Natural killer cell treated with Interleukin-12 subunit alpha and Interleukin-12 subunit beta and Interleukin-15 and Interleukin-18, amount 100 ng/mL, for 72 hours (primary cell): Measurements from ENCODE around the gene FOXR1. TPM values are rescaled to one million over a fixed set of nuclear protein-coding genes. Genes with fewer than 3 reads are reported as not detected.
"Not testable (repeated sequence)": the region's sequence is repeated elsewhere in the genome, so short reads cannot be mapped to it uniquely, and the experiment has no call there.

Experiments used
- ATAC-seq, 2 donors: fragments of 150-1000 bp; cut with Tn5 transposase in 1 of 2; sonication (Bioruptor Pico), chemical (Tn5 transposase) in 1 of 2; 2 replicates each; pipeline ENCODE4 v1.10.0; 2021
- DNase-seq: peaks from one replicate; pipeline ENCODE4 v3.0.0; 2022; ENCODE audit warnings: low spot score
- H3K27ac Mint-ChIP-seq, 2 donors: 1 replicate in 1 of 2; 2 replicates in 1 of 2; pipeline ENCODE4 v1.8.0; 2022; ENCODE audit warnings: mixed read lengths in 2 of 2, mild to moderate bottlenecking in 1 of 2, moderate library complexity in 1 of 2
- H3K27me3 Mint-ChIP-seq, 2 donors: 1 replicate in 1 of 2; 2 replicates in 1 of 2; pipeline ENCODE4 v1.8.0; 2022; ENCODE audit warnings: mixed read lengths in 2 of 2
- H3K36me3 Mint-ChIP-seq: one replicate; pipeline ENCODE4 v1.8.0; 2022; ENCODE audit warnings: mixed read lengths
- H3K4me1 Mint-ChIP-seq, 2 donors: 1 replicate in 1 of 2; 2 replicates in 1 of 2; pipeline ENCODE4 v1.8.0; 2022; ENCODE audit warnings: low read depth in 2 of 2, mixed read lengths in 2 of 2, mild to moderate bottlenecking in 1 of 2
- H3K4me3 Mint-ChIP-seq: one replicate; pipeline ENCODE4 v1.8.0; 2022; ENCODE audit warnings: mixed read lengths
- H3K9me3 Mint-ChIP-seq: 2 replicates; pipeline ENCODE4 v1.8.0; 2022; ENCODE audit warnings: mixed read lengths
- total RNA-seq, 2 donors: library from RNA; stranded (reverse); gene quantifications; one replicate each; pipeline ENCODE4 v1.2.3, GENCODE V29; 2022

Gene FOXR1
- total RNA-seq, 2 donors from 2014 or later, result not detected

GRCh38 chr11:118957968-118958367, 13.6 kb upstream of the FOXR1 start:
- no peaks in the 10 kb centered on the region for H3K9me3 Mint-ChIP-seq
- H3K4me1 Mint-ChIP-seq, result no peaks in the 10 kb centered on the region
- ATAC-seq (no peak), DNase-seq (no peak)
- H3K36me3 Mint-ChIP-seq, result no peaks in the 10 kb centered on the region
- H3K4me3 Mint-ChIP-seq, result no peak overlapping the region
- peaks cover 0 to 14% of the 10 kb centered on the region in 2 donors for H3K27me3 Mint-ChIP-seq
- H3K27ac Mint-ChIP-seq, result no peak overlapping the region

DNA sequence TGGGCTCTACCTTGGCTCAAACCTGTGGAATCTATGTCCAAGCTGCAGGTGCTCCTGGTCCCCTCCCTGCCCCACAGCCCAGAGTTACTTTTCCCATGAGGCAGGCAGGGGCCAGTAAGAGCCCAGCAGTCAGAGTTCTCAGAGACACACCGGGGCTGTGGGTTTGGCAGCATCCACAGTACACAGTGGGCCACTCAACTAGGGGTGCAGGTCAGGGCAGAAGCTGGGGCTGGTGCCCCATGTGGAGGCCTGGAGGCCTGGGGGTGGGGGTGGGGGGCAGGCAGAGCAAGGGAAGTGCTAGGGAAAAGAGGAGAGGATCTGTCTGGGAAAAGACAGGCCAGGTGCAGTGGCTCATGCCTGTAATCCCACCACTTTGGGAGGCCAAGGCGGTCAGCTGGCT, 13.0 kb upstream of the FOXR1 start:
- H3K36me3 Mint-ChIP-seq, result no peaks in the 10 kb centered on the region
- no peaks in the 10 kb centered on the region for H3K4me1 Mint-ChIP-seq
- DNase-seq, result no peak
- no peaks in the 10 kb centered on the region for H3K9me3 Mint-ChIP-seq
- H3K27me3 Mint-ChIP-seq, result peaks cover 0 to 14% of the 10 kb centered on the region in 2 donors
- no peak for ATAC-seq
- no peak overlapping the region for H3K4me3 Mint-ChIP-seq
- no peak overlapping the region for H3K27ac Mint-ChIP-seq

DNA sequence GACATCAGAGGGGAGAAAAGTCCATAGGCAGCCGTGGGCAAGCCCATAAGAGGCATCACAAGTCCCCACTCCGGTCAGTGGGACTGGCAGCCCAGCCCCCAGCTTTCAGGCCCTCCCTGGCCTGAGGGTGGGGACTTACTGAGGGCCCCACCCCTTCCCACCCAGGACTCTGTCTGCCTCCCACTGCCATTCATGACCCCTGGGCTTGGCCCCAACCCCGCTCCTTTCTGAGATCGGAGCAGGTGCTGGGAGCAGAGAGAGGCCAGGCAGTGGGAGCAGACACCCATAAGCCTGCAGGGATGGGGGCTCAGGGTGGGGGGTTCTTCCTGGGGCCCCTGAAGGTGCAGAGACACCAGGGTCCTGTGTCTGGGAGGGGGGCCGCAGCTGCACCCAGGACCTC, 10.4 kb upstream of the FOXR1 start:
- ATAC-seq (no peak), DNase-seq (no peak)
- no peak overlapping the region for H3K27ac Mint-ChIP-seq
- no peak overlapping the region for H3K4me3 Mint-ChIP-seq
- no peaks in the 10 kb centered on the region for H3K4me1 Mint-ChIP-seq
- H3K9me3 Mint-ChIP-seq, result no peaks in the 10 kb centered on the region
- no peaks in the 10 kb centered on the region for H3K36me3 Mint-ChIP-seq
- H3K27me3 Mint-ChIP-seq, result peaks cover 0 to 8% of the 10 kb centered on the region in 2 donors

- DNase-seq (no peak), ATAC-seq (no peak)
- Mint-ChIP-seq H3K9me3 (no peaks in the 10 kb centered on the region), H3K27me3 (peaks cover 0 to 5% of the 10 kb centered on the region in 2 donors), H3K27ac (no peak overlapping the region), H3K4me3 (no peak overlapping the region), H3K4me1 (no peaks in the 10 kb centered on the region), H3K36me3 (no peaks in the 10 kb centered on the region)
Measured at GRCh38 chr11:118961591-118961990, 10.0 kb upstream of the FOXR1 start.

DNA sequence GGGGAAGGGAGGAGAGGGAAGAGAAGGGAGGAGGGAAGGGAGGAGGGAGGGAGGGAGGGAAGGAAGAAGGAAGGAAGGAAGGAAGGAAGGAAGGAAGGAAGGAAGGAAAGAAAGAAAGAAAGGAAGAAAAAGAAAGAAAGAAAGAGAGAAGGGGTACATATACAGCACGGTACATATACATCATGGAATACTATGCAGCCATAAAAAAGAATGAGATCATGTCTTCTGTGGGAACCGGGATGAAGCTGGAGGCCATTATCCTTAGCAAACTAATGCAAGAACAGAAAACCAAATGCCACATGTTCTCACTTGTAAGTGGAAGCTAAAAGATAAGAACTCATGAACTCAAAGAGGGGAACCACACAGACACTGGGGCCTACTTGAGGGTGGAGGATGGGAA, 2.1 kb upstream of the FOXR1 start:
- not testable (repeated sequence) for ATAC-seq, H3K9me3 Mint-ChIP-seq, H3K4me1 Mint-ChIP-seq, DNase-seq, H3K4me3 Mint-ChIP-seq, H3K27me3 Mint-ChIP-seq, H3K27ac Mint-ChIP-seq, H3K36me3 Mint-ChIP-seq

- Mint-ChIP-seq H3K4me3 (no peak overlapping the region), H3K27me3 (peaks cover 15 to 16% of the 10 kb centered on the region in 2 donors), H3K36me3 (no peaks in the 10 kb centered on the region), H3K27ac (no peak overlapping the region), H3K9me3 (no peaks in the 10 kb centered on the region), H3K4me1 (peaks cover 5 to 6% of the 10 kb centered on the region in 2 donors)
- ATAC-seq, result no peak
- DNase-seq, result no peak
Measured at GRCh38 chr11:118973985-118974384, 2.4 kb downstream of the FOXR1 start.

- no peak overlapping the region for H3K27ac Mint-ChIP-seq
- peaks cover 5 to 6% of the 10 kb centered on the region in 2 donors for H3K4me1 Mint-ChIP-seq
- H3K4me3 Mint-ChIP-seq, result no peak overlapping the region
Measured at GRCh38 chr11:118975771-118976709, 4.5 kb downstream of the FOXR1 start.

GRCh38 chr11:118979434-118979833, 7.9 kb downstream of the FOXR1 start:
- no peak for ATAC-seq
- Mint-ChIP-seq H3K4me3 (no peak overlapping the region), H3K27me3 (peaks cover 8% of the 10 kb centered on the region in 2 donors), H3K36me3 (no peaks in the 10 kb centered on the region), H3K27ac (no peak overlapping the region), H3K4me1 (peaks cover 5 to 6% of the 10 kb centered on the region in 2 donors), H3K9me3 (no peaks in the 10 kb centered on the region)
- DNase-seq, result no peak

More at GRCh38 chr11:118975771-118976709, 4.5 kb downstream of the FOXR1 start:
- Mint-ChIP-seq H3K27me3 (peaks cover 13 to 16% of the 10 kb centered on the region in 2 donors), H3K36me3 (no peaks in the 10 kb centered on the region), H3K9me3 (no peaks in the 10 kb centered on the region)
- ATAC-seq (no peak), DNase-seq (no peak)

DNA sequence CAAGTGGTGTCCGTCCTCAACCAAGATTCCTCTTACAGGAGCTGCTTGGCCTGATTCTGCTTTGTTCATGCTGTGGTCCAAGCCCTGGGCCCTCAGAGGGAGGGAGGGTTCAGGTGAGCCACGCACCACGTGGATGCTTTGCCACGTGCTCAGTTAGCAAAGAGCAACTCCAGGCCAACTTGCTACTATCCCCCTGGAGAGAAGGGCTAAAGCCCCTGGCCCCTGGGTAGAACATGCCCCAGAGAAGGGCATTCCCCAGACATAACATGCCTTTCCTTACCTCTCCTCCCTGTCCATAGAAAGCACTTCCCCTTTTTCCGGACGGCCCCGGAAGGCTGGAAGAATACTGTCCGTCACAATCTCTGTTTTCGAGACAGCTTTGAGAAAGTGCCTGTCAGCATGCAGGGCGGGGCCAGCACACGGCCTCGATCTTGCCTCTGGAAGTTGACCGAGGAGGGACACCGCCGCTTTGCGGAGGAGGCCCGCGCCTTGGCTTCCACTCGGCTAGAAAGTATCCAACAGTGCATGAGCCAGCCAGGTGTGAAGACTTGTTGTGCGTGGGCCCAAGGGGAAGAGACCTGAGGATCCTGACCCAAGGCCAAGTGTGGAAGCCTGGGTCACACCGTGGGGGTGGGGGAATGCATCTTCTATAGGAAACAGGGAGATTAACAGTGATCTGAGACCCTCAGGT, 8.8 kb downstream of the FOXR1 start:
- no peak overlapping the region for H3K27ac Mint-ChIP-seq
- H3K36me3 Mint-ChIP-seq, result no peaks in the 10 kb centered on the region
- H3K9me3 Mint-ChIP-seq, result no peaks in the 10 kb centered on the region
- ATAC-seq, result no peak
- DNase-seq, result no peak
- no peak overlapping the region for H3K4me3 Mint-ChIP-seq
- peaks cover 0 to 3% of the 10 kb centered on the region in 2 donors for H3K27me3 Mint-ChIP-seq
- no peaks in the 10 kb centered on the region for H3K4me1 Mint-ChIP-seq

DNA sequence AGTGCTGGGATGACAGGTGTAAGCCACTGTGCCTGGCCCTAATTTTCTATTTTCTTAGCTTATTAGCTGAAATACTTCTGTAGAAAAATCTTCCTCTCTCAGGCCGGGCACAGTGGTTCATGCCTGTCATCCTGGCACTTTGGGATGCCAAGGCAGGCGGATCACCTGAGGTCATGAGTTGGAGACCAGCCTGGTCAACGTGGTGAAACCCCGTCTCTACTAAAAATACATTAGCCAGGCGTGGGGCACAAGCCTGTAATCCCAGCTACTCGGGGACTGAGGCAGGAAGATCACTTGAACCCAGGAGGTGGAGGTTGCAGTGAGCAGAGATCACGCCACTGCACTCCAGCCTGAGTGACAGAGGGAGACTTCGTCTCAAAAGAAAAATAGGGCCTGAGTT, 12.8 kb downstream of the FOXR1 start:
- not testable (repeated sequence) for H3K9me3 Mint-ChIP-seq, H3K27me3 Mint-ChIP-seq, ATAC-seq, H3K27ac Mint-ChIP-seq, DNase-seq, H3K4me1 Mint-ChIP-seq, H3K4me3 Mint-ChIP-seq, H3K36me3 Mint-ChIP-seq

DNA sequence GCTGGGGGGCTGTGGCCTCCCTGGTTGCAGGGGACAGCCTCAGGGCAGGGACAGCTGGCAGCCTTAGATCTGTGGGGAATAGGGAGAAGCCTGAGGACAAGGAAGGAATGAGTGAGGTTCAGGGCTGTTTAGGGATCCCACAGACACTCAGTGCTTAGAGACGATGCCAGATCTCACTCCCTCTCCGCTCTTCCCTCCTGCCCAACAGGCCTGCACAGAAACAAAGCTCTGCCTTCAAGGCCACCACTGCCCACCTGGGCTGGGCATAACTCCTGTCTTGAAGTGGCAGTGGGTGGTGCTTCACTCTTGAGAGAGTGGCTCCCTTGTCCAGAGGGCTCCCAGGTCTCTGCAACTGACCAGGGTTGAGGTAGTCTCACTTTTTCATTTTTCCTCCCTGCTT, 13.3 kb downstream of the FOXR1 start:
- peaks cover 0 to 4% of the 10 kb centered on the region in 2 donors for H3K27me3 Mint-ChIP-seq
- DNase-seq (no peak), ATAC-seq (no peak)
- no peak overlapping the region for H3K27ac Mint-ChIP-seq
- H3K36me3 Mint-ChIP-seq, result no peaks in the 10 kb centered on the region
- H3K4me1 Mint-ChIP-seq, result no peaks in the 10 kb centered on the region
- H3K4me3 Mint-ChIP-seq, result no peak overlapping the region
- H3K9me3 Mint-ChIP-seq, result no peaks in the 10 kb centered on the region

DNA sequence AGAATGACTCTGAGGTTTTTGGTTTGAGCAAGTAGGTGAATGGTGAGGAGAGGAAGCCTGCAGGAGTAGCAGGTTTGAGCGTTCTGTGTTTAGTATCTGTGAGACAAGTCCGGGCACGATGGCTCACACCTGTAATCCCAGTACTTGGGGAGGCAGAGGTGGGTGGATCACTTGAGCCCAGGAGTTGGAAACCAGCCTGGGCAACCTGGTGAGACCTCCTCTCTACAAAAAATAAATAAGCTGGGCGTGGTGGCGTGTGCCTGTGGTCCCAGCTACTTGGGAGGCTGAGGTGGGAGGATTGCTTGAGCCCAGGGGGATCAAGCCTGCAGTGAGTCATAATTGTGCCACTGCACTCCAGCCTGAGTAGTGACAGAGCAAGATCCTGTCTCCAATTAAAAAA, 16.7 kb downstream of the FOXR1 start:
- Mint-ChIP-seq H3K4me1 (no peaks in the 10 kb centered on the region), H3K36me3 (no peaks in the 10 kb centered on the region), H3K4me3 (no peak overlapping the region), H3K27me3 (peaks cover 0 to 4% of the 10 kb centered on the region in 2 donors), H3K9me3 (no peaks in the 10 kb centered on the region), H3K27ac (peak overlapping the region in 1 of 2 donors; percentile 84)
- no peak for DNase-seq
- no peak for ATAC-seq

DNA sequence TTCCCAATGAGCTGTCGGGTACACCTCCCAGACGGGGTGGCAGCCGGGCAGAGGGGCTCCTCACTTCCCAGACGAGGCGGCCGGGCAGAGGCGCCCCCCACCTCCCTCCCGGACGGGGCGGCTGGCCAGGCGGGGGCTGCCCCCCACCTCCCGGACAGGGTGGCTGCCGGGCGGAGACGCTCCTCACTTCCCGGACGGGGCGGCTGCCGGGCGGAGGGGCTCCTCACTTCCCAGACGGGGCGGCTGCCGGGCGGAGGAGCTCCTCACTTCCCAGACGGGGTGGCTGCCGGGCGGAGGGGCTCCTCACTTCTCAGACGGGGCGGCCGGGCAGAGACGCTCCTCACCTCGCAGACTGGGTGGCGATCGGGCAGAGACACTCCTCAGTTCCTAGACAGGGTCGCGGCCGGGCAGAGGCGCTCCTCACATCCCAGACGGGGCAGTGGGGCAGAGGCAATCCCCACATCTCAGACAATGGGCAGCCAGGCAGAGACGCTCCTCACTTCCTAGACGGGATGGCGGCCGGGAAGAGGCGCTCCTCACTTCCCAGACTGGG, 20.0 kb downstream of the FOXR1 start:
- not testable (repeated sequence) for H3K27ac Mint-ChIP-seq, ATAC-seq, H3K4me3 Mint-ChIP-seq, H3K4me1 Mint-ChIP-seq, DNase-seq, H3K36me3 Mint-ChIP-seq, H3K9me3 Mint-ChIP-seq, H3K27me3 Mint-ChIP-seq
